Mucosa of rectum (tissue), 2 donors: ENCODE data around the gene PCDH12.

Experiments
- H3K27ac ChIP-seq, 2 donors: one replicate each; pipeline ENCODE4 v1.7.0; 2013; ENCODE audit warnings: inconsistent platforms in 2 of 2, low read depth in 2 of 2, low read length in 2 of 2
- H3K27me3 ChIP-seq, 2 donors: one replicate each; pipeline ENCODE4 v1.7.0; 2013; ENCODE audit warnings: low read length in 2 of 2; ENCODE audit not compliant: control insufficient read depth in 2 of 2, insufficient read depth in 2 of 2
- H3K36me3 ChIP-seq, 2 donors: one replicate each; pipeline ENCODE4 v1.7.0; 2013; ENCODE audit warnings: low read length in 2 of 2; ENCODE audit not compliant: control insufficient read depth in 2 of 2, insufficient read depth in 2 of 2
- H3K4me1 ChIP-seq, 2 donors: one replicate each; pipeline ENCODE4 v1.7.0; 2013; ENCODE audit warnings: low read length in 2 of 2, mild to moderate bottlenecking in 1 of 2; ENCODE audit not compliant: control insufficient read depth in 2 of 2, insufficient read depth in 2 of 2
- H3K4me3 ChIP-seq, 2 donors: one replicate each; pipeline ENCODE4 v1.7.0; 2013; ENCODE audit warnings: low read length in 2 of 2
- H3K9ac ChIP-seq, 2 donors: one replicate each; pipeline ENCODE4 v1.7.0; 2013; ENCODE audit warnings: low read length in 2 of 2, low read depth in 1 of 2, mild to moderate bottlenecking in 1 of 2
- H3K9me3 ChIP-seq, 2 donors: one replicate each; pipeline ENCODE4 v1.7.0; 2013; ENCODE audit warnings: low read length in 2 of 2; ENCODE audit not compliant: control insufficient read depth in 2 of 2
- donor health status: healthy.
- donor health status: Normal muscosa, but diverticular disease.

Gene PCDH12

GRCh38 chr5:141897425-141897824, 60.6 kb downstream of the PCDH12 start:
- no peak overlapping the region for H3K27ac ChIP-seq
- no peaks in the 10 kb centered on the region for H3K27me3 ChIP-seq
- H3K9me3 ChIP-seq = no peaks in the 10 kb centered on the region
- no peaks in the 10 kb centered on the region for H3K4me1 ChIP-seq
- no peak overlapping the region for H3K9ac ChIP-seq
- H3K4me3 ChIP-seq = no peak overlapping the region
- H3K36me3 ChIP-seq = no peaks in the 10 kb centered on the region
